GM23248 (cell line): ENCODE data around the gene MYO16. TPM values are rescaled to one million over a fixed set of nuclear protein-coding genes. Genes with fewer than 3 reads are reported as not detected.
A peak's percentile ranks its signal among the peaks of the same experiment; 100 is the strongest.

Experiments
- DNase-seq: peaks from one replicate; pipeline ENCODE4 v3.0.0-alpha.2; 2015
- H2AFZ ChIP-seq: fragments of 200-600 bp; sonication (generic); 2 replicates; pipeline ENCODE4 v1.6.1; 2016; ENCODE audit warnings: antibody characterized with exemption
- H3F3A ChIP-seq: fragments of 200-600 bp; sonication (generic); 2 replicates; pipeline ENCODE4 v1.6.1; 2016; ENCODE audit warnings: mild to moderate bottlenecking, antibody characterized with exemption, mixed run types; ENCODE audit not compliant: insufficient read depth
- H3K27ac ChIP-seq: fragments of 200-600 bp; sonication (generic); 2 replicates; pipeline ENCODE4 v1.5.1; 2016; ENCODE audit warnings: mild to moderate bottlenecking
- H3K27me3 ChIP-seq: fragments of 200-600 bp; sonication (generic); replicated peaks from 2 replicates; pipeline ENCODE4 v1.6.1; 2016; ENCODE audit warnings: mild to moderate bottlenecking; ENCODE audit not compliant: insufficient read depth
- H3K36me3 ChIP-seq: fragments of 200-600 bp; sonication (generic); 2 replicates; pipeline ENCODE4 v1.6.1; 2016; ENCODE audit warnings: low read depth, mild to moderate bottlenecking
- H3K4me1 ChIP-seq: fragments of 200-600 bp; sonication (generic); 2 replicates; pipeline ENCODE4 v1.6.1; 2016; ENCODE audit warnings: mild to moderate bottlenecking; ENCODE audit not compliant: insufficient read depth
- H3K4me2 ChIP-seq: fragments of 200-600 bp; sonication (generic); one replicate; pipeline ENCODE4 v1.6.1; 2016; ENCODE audit warnings: mild to moderate bottlenecking; ENCODE audit not compliant: unreplicated experiment
- H3K4me3 ChIP-seq: fragments of 200-600 bp; sonication (generic); 2 replicates; pipeline ENCODE4 v1.5.1; 2016; ENCODE audit warnings: mild to moderate bottlenecking
- H3K79me2 ChIP-seq: fragments of 200-600 bp; sonication (generic); 2 replicates; pipeline ENCODE4 v1.6.1; 2016; ENCODE audit warnings: mild to moderate bottlenecking; ENCODE audit not compliant: insufficient read depth
- H3K9ac ChIP-seq: fragments of 200-600 bp; sonication (generic); 2 replicates; pipeline ENCODE4 v1.6.1; 2016; ENCODE audit warnings: mild to moderate bottlenecking
- H3K9me2 ChIP-seq: fragments of 200-600 bp; sonication (generic); 2 replicates; pipeline ENCODE4 v1.6.1; 2016; ENCODE audit warnings: mixed run types, mild to moderate bottlenecking, moderate library complexity; ENCODE audit not compliant: insufficient read depth
- H3K9me3 ChIP-seq: fragments of 200-600 bp; sonication (generic); one replicate; pipeline ENCODE4 v1.6.1; 2017; ENCODE audit warnings: low read depth
- H4K20me1 ChIP-seq: fragments of 200-600 bp; sonication (generic); 2 replicates; pipeline ENCODE4 v1.6.0; 2016; ENCODE audit not compliant: insufficient read depth
- EZH2 ChIP-seq: fragments of 200-600 bp; sonication (generic); IDR thresholded peaks from 2 replicates; pipeline ENCODE4 v1.6.1; 2018; ENCODE audit warnings: antibody characterized with exemption, mild to moderate bottlenecking; ENCODE audit not compliant: insufficient read depth, poor library complexity, severe bottlenecking
- EZH2phosphoT487 ChIP-seq: fragments of 200-600 bp; sonication (generic); IDR thresholded peaks from 2 replicates; pipeline ENCODE4 v1.6.1; 2018; ENCODE audit warnings: antibody characterized with exemption, moderate library complexity, mild to moderate bottlenecking, low read depth; ENCODE audit not compliant: insufficient read depth
- WGBS, 2 experiments: methylation state at CpG; one replicate each; pipeline ENCODE4 v1.1.6; 2015 to 2017; ENCODE audit warnings: low lambda C conversion rate in 2 of 2, low coverage in 1 of 2; ENCODE audit errors: missing lambda C conversion rate in 2 of 2; 5-methylcytosine and 5-hydroxymethylcytosine counted together
- in situ Hi-C: fragments of 300-500 bp; cut with MboI; formaldehyde crosslinking; loops from 2 replicates; pipeline ENCODE4 v1.15.0; 2020
- polyA plus RNA-seq: library from polyadenylated mRNA; unstranded; fragments of >200 nt; fragmentation: Nextera tagmentation; extraction: Ambion mirVana; gene quantifications from 2 replicates; pipeline ENCODE4 v1.2.1, GENCODE V29; 2016
- total RNA-seq: library from RNA; depleted of rRNA; stranded (reverse); fragments of >200 nt; shearing (Covaris generic); gene quantifications from 2 replicates; pipeline ENCODE4 v1.2.3, GENCODE V29; 2014

The MYO16 gene
- total and polyA plus RNA-seq, 2 experiments from 2014 or later = not detected

DNA sequence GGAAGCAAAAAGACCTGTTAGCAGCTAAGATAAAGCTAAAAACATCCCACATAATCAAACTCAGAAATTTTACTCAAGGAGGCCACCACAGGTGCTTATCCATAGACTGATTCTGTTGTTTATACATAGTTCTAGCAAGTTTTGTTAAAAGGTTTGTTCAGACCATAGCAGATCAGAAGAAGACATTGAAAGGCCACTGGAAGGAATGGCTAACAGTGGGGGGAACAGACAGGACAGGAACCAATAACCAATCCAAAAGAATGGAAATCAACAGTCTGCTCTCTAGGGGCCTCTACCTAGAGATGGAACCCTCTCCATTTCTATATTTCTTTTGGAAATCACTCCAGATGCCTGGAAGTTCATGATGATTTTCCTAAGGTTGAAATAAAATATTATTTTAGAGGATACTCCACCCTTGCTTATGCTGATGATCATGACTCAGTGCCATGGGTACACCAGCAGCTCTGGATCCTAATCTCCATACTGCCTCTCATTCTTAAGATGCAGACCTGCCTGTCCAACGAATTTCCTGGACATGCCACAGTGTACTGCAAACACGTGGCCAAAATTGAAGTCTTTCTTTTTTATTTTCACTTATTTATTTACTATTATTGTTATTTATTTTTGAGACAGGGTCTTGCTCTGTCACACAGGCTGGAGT is 260.0 kb downstream of the MYO16 start:
- Histone ChIP-seq H3K4me2 (no peak overlapping the region), H3K36me3 (no peaks in the 10 kb centered on the region), H3K9me3 (no peaks in the 10 kb centered on the region), H3K79me2 (no peaks in the 10 kb centered on the region), H3K9ac (no peak overlapping the region), H2AFZ (no peak overlapping the region), H3F3A (no peaks in the 10 kb centered on the region), H3K4me3 (no peak overlapping the region), H4K20me1 (no peaks in the 10 kb centered on the region), H3K27me3 (peaks cover 11% of the 10 kb centered on the region; the same call in 1 of the 2 replicates), H3K9me2 (no peaks in the 10 kb centered on the region), H3K4me1 (no peaks in the 10 kb centered on the region), H3K27ac (no peak overlapping the region)
- TF ChIP-seq EZH2 = no peak
- TF ChIP-seq EZH2phosphoT487 = no peak
- 33 to 41% methylated on average over 2 of the region's 2 CpGs for WGBS, 2 experiments
- in situ Hi-C loops = no loop called here
- no peak for DNase-seq

DNA sequence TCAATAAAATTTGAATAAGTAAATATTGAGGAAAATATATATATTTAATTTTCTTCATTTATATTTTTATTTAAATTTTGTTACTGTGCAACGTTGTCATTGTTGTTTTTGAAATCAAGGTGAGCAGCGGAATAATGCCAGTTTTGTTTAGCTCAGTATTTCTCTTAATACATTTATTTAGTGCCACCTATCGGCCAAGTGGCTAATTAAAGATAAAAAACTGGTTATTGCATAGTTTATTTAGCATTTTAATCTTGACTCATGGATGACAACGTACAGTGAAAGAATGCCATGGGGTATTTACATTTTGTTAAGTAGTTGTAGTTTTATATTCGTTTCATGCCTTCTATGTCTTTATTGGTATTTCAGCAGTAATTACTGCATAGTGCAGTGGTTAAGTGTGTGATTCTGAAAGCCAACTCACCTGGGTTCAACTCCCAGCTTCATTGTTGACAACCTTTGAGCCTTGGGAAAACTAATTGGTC is 265.9 kb downstream of the MYO16 start:
- no peaks in the 10 kb centered on the region for H3K79me2 ChIP-seq
- no peak overlapping the region for H3K4me3 ChIP-seq
- no peaks in the 10 kb centered on the region for H4K20me1 ChIP-seq
- H3K9me3 ChIP-seq = no peaks in the 10 kb centered on the region
- TF ChIP-seq EZH2phosphoT487 = no peak
- no peak for TF ChIP-seq EZH2
- no peak overlapping the region for H3K27ac ChIP-seq
- in situ Hi-C loops = no loop called here
- no peaks in the 10 kb centered on the region for H3K9me2 ChIP-seq
- no peaks in the 10 kb centered on the region for H3F3A ChIP-seq
- no peaks in the 10 kb centered on the region for H3K4me1 ChIP-seq
- DNase-seq = peak; percentile 68
- no peaks in the 10 kb centered on the region for H3K36me3 ChIP-seq
- peaks cover 11% of the 10 kb centered on the region for H3K27me3 ChIP-seq
- 2 to 3% methylated on average over 5 of the region's 5 CpGs for WGBS, 2 experiments
- H2AFZ ChIP-seq = no peak overlapping the region
- no peak overlapping the region for H3K4me2 ChIP-seq
- no peak overlapping the region for H3K9ac ChIP-seq

DNA sequence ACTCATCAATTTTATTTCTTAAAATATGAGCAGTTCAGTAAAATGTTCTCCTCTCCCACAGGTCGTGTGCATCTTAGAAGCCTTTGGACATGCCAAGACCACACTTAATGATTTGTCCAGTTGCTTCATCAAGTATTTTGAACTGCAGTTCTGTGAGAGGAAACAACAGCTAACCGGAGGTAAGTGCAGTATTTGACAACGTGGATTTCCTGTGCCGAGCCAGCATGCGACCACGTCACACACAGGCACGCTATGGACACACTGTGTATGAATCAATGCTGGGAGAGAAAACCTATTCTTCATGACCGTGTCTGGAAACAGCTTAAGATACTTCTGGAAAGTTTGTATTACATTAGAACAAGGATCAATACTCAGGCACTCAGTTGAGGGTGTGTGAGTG is 268.5 kb downstream of the MYO16 start:
- in situ Hi-C loops = no loop called here
- no peaks in the 10 kb centered on the region for H3K4me1 ChIP-seq
- no peaks in the 10 kb centered on the region for H4K20me1 ChIP-seq
- no peak overlapping the region for H3K27ac ChIP-seq
- peak; percentile 9 for DNase-seq
- H3K4me3 ChIP-seq = no peak overlapping the region
- no peaks in the 10 kb centered on the region for H3K36me3 ChIP-seq
- H3K9me2 ChIP-seq = no peaks in the 10 kb centered on the region
- no peak overlapping the region for H3K9ac ChIP-seq
- WGBS, 2 experiments = 55 to 64% methylated on average over 8 of the region's 8 CpGs
- H3K27me3 ChIP-seq = peaks cover 7% of the 10 kb centered on the region
- H3K79me2 ChIP-seq = no peaks in the 10 kb centered on the region
- no peak overlapping the region for H3K4me2 ChIP-seq
- no peaks in the 10 kb centered on the region for H3F3A ChIP-seq
- H3K9me3 ChIP-seq = no peaks in the 10 kb centered on the region
- no peak overlapping the region for H2AFZ ChIP-seq
- no peak for TF ChIP-seq EZH2
- no peak for TF ChIP-seq EZH2phosphoT487

DNA sequence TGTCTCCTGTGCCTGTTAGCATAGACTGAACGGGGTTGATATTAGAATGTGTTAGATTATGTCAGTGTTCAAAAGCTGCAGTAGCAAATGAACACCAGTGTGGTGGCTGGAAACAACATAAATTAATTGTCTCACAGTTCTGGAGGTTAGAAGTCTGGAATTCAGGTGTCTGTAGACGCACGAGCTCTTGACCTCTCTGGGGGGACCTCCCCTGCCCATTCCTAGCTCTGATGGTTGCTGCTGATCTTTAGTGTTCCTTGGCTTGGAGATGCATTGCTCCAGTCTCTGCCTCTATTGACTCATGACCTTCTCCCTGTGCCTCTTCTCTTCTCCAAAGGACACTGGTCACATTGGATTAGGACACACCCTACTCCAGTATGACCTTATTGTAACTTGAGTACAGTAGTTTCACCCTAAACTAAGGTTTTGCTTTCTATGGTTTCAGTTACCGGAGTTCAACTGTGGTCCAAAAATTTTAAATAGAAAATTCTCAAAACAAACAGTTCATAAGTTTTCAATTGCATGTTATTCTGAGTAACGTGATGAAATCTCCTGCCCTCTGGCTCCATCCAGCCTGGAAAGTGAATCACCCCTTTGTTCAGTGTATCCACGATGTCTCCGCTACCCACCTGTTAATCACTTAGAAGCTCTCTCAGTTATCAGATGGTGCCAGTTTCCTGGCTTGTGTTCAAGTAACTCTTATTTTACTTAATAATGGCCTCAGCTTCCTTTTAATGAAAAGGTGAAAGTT is 273.2 kb downstream of the MYO16 start:
- no peak overlapping the region for H3K4me3 ChIP-seq
- H3F3A ChIP-seq = no peaks in the 10 kb centered on the region
- no peak overlapping the region for H3K9ac ChIP-seq
- H3K36me3 ChIP-seq = no peaks in the 10 kb centered on the region
- H3K9me3 ChIP-seq = no peaks in the 10 kb centered on the region
- H3K4me1 ChIP-seq = no peaks in the 10 kb centered on the region
- DNase-seq = peak; percentile 31
- no peaks in the 10 kb centered on the region for H3K9me2 ChIP-seq
- 31 to 34% methylated on average over 7 of the region's 7 CpGs for WGBS, 2 experiments
- no peaks in the 10 kb centered on the region for H3K79me2 ChIP-seq
- no peaks in the 10 kb centered on the region; the same call in 1 of the 2 replicates for H3K27me3 ChIP-seq
- TF ChIP-seq EZH2 (no peak), EZH2phosphoT487 (no peak)
- no peak overlapping the region for H2AFZ ChIP-seq
- in situ Hi-C loops = loop anchor here (10.0 kb wide), 1 partner anchor 578 kb away; no protein-coding TSS in a partner anchor
- H3K27ac ChIP-seq = no peak overlapping the region
- H4K20me1 ChIP-seq = no peaks in the 10 kb centered on the region
- H3K4me2 ChIP-seq = no peak overlapping the region
